ENCODE data around the gene LHPP. TPM values are rescaled to one million over a fixed set of nuclear protein-coding genes. Genes with fewer than 3 reads are reported as not detected.

The LHPP gene
- total RNA-seq, 1 donor from 2014 or later = 4.2 TPM

DNA sequence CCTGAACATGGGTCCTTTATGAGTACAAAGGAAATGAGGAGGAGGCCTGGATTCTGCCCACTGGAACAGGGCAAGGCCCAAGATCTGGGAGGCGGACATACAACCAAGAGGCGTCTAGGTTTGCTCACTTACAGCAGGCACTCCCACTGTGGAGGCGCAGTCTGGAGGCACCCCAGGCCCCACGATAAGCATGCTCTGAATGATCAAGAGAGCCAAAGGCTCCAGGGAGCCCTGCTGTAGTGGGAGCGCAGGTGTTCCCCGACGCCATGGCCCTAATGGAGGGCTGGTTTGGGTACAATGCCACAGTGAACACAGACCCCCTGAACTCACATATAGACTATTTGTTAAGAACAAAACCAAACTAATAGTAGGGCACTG is 194.5 kb downstream of the LHPP start:
- no peak for DNase-seq (ENCODE audit: low spot score)
- Mint-ChIP-seq H3K9me3 (ENCODE audit: unreplicated experiment) (no peaks in the 10 kb centered on the region), H3K27ac (ENCODE audit: unreplicated experiment) (no peak overlapping the region), H3K36me3 (ENCODE audit: low read depth, unreplicated experiment) (peaks cover 6% of the 10 kb centered on the region), H3K4me1 (ENCODE audit: unreplicated experiment) (peaks cover 7% of the 10 kb centered on the region), H3K27me3 (ENCODE audit: unreplicated experiment) (peaks cover 11% of the 10 kb centered on the region), H3K4me3 (ENCODE audit: unreplicated experiment) (peak overlapping the region; percentile 48)
- TF ChIP-seq, protein P1, sequence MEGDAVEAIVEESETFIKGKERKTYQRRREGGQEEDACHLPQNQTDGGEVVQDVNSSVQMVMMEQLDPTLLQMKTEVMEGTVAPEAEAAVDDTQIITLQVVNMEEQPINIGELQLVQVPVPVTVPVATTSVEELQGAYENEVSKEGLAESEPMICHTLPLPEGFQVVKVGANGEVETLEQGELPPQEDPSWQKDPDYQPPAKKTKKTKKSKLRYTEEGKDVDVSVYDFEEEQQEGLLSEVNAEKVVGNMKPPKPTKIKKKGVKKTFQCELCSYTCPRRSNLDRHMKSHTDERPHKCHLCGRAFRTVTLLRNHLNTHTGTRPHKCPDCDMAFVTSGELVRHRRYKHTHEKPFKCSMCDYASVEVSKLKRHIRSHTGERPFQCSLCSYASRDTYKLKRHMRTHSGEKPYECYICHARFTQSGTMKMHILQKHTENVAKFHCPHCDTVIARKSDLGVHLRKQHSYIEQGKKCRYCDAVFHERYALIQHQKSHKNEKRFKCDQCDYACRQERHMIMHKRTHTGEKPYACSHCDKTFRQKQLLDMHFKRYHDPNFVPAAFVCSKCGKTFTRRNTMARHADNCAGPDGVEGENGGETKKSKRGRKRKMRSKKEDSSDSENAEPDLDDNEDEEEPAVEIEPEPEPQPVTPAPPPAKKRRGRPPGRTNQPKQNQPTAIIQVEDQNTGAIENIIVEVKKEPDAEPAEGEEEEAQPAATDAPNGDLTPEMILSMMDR (IDR thresholded peaks at IDR 0.05; ENCODE audit: unreplicated experiment) = no peak

DNA sequence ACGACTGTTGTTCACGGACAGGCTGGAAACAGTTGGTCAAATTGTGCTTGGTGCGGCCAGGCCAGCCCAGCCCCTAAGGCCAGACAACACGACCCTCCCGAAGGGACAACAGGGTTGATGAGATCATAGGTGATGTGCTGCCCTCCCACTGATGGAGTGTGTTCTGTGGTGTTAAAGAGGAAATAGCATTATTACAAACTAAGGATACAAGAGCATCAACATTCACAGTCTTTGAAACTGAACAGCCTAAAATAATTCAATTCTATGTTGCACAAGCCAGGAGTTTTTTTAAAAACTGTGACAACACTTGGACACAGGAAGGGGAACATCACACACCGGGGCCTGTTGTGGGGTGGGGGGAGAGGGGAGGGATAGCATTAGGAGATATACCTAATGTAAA is 194.9 kb downstream of the LHPP start:
- no peak overlapping the region for H3K27ac Mint-ChIP-seq (ENCODE audit: unreplicated experiment)
- H3K9me3 Mint-ChIP-seq (ENCODE audit: unreplicated experiment) = no peaks in the 10 kb centered on the region

DNA sequence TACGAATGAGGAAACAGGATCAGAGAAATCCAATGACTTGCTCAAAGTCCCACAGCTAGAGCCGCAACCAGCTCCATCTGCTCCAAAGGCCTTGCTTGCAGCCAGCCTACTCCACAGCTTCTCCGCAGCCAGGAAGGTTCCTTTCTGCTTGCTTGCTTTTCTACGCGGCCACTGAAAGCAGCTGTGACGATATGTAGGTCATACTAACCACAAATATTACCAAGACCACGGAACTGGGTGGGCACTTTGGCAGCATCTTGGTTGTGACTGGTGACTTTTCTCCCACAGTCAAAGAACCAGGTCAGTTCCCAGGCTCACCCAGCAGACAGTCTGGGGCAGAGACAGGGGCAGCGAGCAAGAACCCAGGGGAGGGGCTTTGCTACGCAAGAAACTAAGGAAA is 196.2 kb downstream of the LHPP start:
- Mint-ChIP-seq H3K36me3 (ENCODE audit: low read depth, unreplicated experiment) (peaks cover 6% of the 10 kb centered on the region), H3K27ac (ENCODE audit: unreplicated experiment) (no peak overlapping the region), H3K27me3 (ENCODE audit: unreplicated experiment) (peaks cover 11% of the 10 kb centered on the region), H3K4me3 (ENCODE audit: unreplicated experiment) (no peak overlapping the region), H3K9me3 (ENCODE audit: unreplicated experiment) (no peaks in the 10 kb centered on the region), H3K4me1 (ENCODE audit: unreplicated experiment) (peaks cover 7% of the 10 kb centered on the region)
- TF ChIP-seq, protein P1 (IDR thresholded peaks at IDR 0.05; ENCODE audit: unreplicated experiment) = no peak
- no peak for DNase-seq (ENCODE audit: low spot score)

More for the DNA sequence above, 194.9 kb downstream of the LHPP start:
- H3K4me1 Mint-ChIP-seq (ENCODE audit: unreplicated experiment) = peaks cover 7% of the 10 kb centered on the region
- no peak for DNase-seq (ENCODE audit: low spot score)
- no peak overlapping the region for H3K4me3 Mint-ChIP-seq (ENCODE audit: unreplicated experiment)
- peaks cover 6% of the 10 kb centered on the region for H3K36me3 Mint-ChIP-seq (ENCODE audit: low read depth, unreplicated experiment)
- H3K27me3 Mint-ChIP-seq (ENCODE audit: unreplicated experiment) = peaks cover 11% of the 10 kb centered on the region
- TF ChIP-seq, protein P1 (IDR thresholded peaks at IDR 0.05; ENCODE audit: unreplicated experiment) = no peak

DNA sequence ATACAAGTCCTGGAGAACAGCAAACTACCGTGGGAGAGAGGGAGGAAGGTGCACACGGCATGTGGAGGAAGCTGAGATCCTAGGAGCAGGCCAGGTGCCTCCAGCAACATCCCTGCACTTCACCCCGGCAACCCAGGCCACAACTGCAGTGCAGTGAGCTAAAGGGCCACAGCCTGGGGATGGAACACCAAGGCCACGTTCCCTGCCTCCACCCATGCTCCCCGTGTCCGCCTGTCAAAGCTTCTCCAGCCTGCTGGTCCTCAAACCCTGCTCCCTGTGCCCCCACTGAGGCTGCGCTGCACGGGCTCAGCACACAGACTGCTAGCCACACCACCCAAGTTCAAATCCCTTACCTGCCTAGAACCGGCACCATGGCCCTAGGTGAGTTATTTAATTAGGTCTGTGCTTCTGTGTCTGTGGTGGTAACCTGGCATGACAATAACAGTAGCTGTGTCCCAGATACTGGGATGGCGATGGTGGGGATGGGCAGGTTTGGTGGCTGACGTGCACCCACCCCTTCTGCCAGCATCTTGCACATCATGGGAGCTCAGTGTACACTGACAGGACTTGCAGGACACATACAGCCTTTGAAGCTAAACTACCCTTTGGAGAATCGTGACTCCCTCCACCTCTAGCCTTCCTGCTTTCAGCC is 197.1 kb downstream of the LHPP start:
- Mint-ChIP-seq H3K4me1 (ENCODE audit: unreplicated experiment) (peaks cover 7% of the 10 kb centered on the region), H3K9me3 (ENCODE audit: unreplicated experiment) (no peaks in the 10 kb centered on the region), H3K27ac (ENCODE audit: unreplicated experiment) (no peak overlapping the region), H3K27me3 (ENCODE audit: unreplicated experiment) (peaks cover 8% of the 10 kb centered on the region), H3K36me3 (ENCODE audit: low read depth, unreplicated experiment) (peaks cover 6% of the 10 kb centered on the region), H3K4me3 (ENCODE audit: unreplicated experiment) (no peak overlapping the region)
- TF ChIP-seq, protein P1 (IDR thresholded peaks at IDR 0.05; ENCODE audit: unreplicated experiment) = no peak
- no peak for DNase-seq (ENCODE audit: low spot score)

DNA sequence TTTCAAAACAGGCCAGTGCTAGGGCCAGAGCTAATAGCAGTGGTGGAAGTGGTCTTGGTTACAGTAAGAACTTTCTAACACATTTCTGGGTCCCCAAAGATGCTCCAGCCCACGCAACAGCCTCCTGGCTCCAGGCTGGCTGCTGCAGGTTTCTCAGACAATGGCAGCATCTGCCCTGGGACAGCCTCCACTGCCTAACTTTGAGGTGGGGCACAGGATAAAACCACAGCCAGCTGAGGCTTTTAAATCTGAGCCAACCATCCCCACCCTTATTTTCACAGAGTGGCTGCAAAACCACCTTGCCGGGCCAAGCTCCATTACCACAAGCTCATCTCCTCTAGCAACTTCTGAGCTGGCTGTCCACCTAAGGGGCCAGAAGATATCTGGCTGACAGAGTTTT is 197.8 kb downstream of the LHPP start:
- TF ChIP-seq, protein P1 (IDR thresholded peaks at IDR 0.05; ENCODE audit: unreplicated experiment) = no peak
- peaks cover 5% of the 10 kb centered on the region for H3K4me1 Mint-ChIP-seq (ENCODE audit: unreplicated experiment)
- H3K36me3 Mint-ChIP-seq (ENCODE audit: low read depth, unreplicated experiment) = peaks cover 6% of the 10 kb centered on the region
- H3K9me3 Mint-ChIP-seq (ENCODE audit: unreplicated experiment) = no peaks in the 10 kb centered on the region
- peaks cover 8% of the 10 kb centered on the region for H3K27me3 Mint-ChIP-seq (ENCODE audit: unreplicated experiment)
- H3K27ac Mint-ChIP-seq (ENCODE audit: unreplicated experiment) = no peak overlapping the region
- no peak overlapping the region for H3K4me3 Mint-ChIP-seq (ENCODE audit: unreplicated experiment)
- no peak for DNase-seq (ENCODE audit: low spot score)

Measured in endothelial cell (in vitro differentiated cells).